CD4-positive, alpha-beta T cell treated with Interleukin-4 for 4 hours (primary cell): ENCODE data around the gene CRYGB.
"Not testable (repeated sequence)": the region's sequence is repeated elsewhere in the genome, so short reads cannot be mapped to it uniquely, and the experiment has no call there.

ENCODE experiments used
- DNase-seq: peaks from one replicate; pipeline ENCODE4 v3.0.0-alpha.2; 2020

The CRYGB gene

DNA sequence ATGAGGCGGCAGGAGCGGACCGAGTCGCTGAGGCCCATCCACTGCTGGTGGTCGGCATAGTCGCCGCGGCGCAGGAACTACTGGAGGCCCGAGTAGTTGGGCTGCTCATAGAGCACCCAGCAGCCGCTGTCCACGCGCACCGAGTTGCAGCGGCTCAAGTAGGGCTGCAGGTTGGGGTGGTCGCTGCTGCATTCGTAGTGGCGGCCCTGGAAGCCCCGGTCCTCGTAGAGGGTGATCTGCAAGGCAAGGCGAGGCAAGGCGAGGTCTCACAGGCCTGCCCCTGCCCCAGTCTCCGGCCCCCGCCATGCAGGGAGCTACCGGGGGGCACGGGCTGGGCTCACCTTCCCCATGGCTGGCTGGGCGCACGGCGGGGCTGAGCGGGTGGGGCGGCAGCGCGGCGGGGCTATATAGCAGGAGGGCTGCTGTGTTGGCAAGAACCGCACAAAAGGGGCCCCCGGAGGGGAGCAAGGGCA lies 33.6 kb downstream of the CRYGB start:
- DNase-seq = not testable (repeated sequence)

DNA sequence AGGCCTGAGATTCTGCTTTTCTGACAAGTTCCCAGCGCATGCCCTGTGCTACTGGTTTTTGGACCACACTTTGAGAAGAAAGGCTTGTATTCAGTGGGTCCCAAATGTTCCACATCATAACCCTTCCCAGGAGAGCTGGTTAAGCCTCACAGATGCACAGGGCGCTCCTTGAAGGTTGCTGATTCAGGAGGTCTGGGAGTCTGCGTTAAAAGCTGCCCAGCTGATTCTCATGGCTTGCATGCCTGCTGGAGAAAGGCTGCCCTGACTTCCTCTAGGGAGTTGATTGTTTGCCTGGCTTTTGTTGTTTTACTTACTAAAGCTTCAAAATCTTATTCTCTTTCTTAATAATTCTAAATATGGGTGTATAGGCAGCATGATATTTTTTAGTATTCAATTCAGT lies 42.3 kb downstream of the CRYGB start:
- DNase-seq = no peak

GRCh38 chr2:208101716-208102631 lies 44.0 kb downstream of the CRYGB start:
- DNase-seq = no peak

DNA sequence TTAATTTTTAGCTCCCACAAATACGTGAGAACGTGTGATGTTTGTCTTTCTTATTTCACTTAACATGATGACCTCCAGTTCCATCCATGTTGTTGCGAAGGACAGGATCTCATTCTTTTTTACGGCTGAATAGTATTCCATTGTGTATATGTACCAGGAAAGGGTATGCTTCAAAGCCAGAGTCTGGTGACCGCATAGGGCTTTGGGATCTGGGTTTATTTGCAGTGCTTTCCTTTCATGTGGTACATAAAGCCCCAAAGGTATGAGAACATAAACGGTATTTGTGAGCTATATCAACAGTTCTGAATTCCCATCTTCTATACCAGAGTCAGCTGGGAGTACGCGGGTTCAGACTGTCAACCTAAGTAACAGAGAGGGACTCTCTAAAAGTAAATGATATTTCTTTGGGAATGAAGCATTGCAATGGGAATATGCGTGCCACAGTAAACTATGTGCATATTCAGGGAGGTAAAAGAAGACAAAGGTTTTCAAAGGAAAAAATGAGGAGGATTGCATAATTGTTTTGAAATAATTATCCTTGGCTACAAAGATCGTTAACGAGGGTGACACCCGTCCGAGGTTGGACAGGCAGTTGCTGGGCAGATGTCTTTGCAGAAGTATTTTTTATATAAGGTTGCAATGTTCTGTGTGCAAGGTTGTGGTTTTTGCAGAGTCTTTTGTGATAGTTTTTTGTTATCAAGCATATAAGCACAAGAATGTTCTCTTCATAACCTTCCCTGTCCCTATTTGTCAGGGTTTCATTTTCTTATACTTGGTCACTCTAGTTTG lies 46.1 kb downstream of the CRYGB start:
- DNase-seq = no peak

DNA sequence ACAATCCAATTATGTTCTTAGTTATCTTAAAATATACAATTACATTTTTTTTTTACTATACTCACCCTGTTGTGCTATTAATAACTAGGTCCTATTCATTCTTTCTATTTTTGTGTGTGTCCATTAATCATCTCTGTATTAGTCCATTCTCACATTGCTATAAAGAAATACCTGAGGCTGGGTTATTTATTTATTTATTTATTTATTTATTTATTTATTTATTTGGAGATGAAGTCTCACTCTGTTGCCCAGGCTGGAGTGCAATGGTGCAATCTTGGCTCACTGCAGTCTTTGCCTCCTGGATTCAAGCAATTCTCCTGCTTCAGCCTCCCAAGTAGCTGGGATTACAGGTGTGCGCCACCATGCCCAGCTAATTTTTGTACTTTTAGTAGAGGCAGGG lies 47.3 kb downstream of the CRYGB start:
- DNase-seq = not testable (repeated sequence)

DNA sequence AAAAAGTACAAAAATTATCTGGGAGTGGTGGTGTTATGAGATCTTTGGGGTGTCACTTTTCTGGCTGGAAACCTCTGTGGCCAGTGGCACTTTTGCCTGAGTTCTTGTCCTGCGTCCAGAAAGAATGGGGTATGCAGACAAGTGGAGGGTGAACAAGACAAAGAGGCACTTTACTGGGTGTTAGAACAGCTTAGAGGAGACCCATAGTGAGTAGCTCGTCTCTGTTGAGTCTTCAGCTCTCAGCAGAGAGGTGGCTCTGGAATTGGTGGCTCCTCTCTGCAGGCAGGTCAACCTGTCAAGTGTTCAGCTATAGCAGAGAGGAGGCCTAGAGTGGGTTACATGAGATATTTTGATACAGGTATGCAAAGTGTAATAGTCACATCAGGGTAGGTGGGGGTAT lies 47.7 kb downstream of the CRYGB start:
- no peak for DNase-seq

GRCh38 chr2:208097801-208098200 lies 48.2 kb downstream of the CRYGB start:
- no peak for DNase-seq

DNA sequence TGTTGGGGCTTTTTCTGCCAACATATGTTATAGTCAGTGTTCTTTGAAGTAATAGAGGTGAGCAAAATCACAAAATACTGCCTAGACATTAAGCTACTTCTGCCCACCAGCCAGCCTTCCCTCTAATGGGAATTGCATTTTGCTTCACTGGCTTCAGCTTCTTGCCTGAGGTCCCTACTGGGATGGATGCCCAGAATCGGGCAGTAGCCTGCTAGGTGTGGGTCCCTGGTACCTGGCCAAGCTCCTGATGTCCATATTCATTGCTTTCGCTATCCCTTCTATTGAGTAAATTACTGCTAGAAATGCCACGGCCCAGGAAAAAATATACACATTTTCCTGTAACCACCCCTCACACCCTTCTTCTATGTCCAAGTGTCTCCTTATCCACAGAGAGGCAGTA lies 48.6 kb downstream of the CRYGB start:
- DNase-seq = no peak

DNA sequence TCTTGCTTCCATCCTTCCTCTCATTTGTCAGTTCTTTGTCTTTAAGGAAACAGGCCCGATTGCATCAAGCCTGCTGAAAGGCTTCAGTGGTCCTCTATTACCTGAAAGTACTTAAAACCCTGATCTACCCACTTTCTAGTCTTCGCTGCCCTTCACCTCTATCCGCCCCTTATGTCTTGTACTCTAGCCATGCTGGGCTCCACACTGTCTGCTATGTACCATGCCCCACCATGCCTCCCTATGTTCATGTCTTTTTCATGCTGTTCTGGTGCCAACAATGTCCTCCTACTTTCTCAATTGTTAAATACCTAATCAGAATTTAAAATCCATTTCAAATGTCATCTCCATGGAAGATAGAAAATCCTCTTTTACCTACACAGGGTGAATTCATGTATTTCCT lies 49.9 kb downstream of the CRYGB start:
- DNase-seq = no peak

- no peak for DNase-seq
Measured at GRCh38 chr2:208093128-208093527, 52.8 kb downstream of the CRYGB start.
